HepG2 (cell line): ENCODE data around the gene KRTCAP2. TPM values are rescaled to one million over a fixed set of nuclear protein-coding genes. Genes with fewer than 3 reads are reported as not detected.

Experiments used
- CREM ChIP-seq, 2 experiments: sonication (generic) in 1 of 2; formaldehyde crosslinking in 1 of 2; IDR thresholded peaks; 2 replicates each; pipeline versions ENCODE4 v1.4.0 to v1.6.1; 2016 to 2020; ENCODE audit warnings: antibody characterized with exemption in 1 of 2, mild to moderate bottlenecking in 1 of 2, missing genetic modification reagents in 1 of 2
- GATAD1 ChIP-seq: IDR thresholded peaks from 2 replicates; pipeline ENCODE4 v1.6.1; 2016; ENCODE audit warnings: missing genetic modification reagents, missing compliant biosample characterization
- HNF4A ChIP-seq: sonication (generic); formaldehyde crosslinking; IDR thresholded peaks from 2 replicates; pipeline ENCODE4 v1.4.0; 2020; ENCODE audit warnings: missing genetic modification reagents
- IRF9 ChIP-seq: sonication (generic); formaldehyde crosslinking; IDR thresholded peaks from 2 replicates; pipeline ENCODE4 v1.8.0; 2022; ENCODE audit warnings: missing genetic modification reagents, mild to moderate bottlenecking, borderline replicate concordance
- KAT8 ChIP-seq: IDR thresholded peaks from 2 replicates; pipeline ENCODE4 v1.6.1; 2016; ENCODE audit warnings: missing genetic modification reagents, missing compliant biosample characterization
- KMT2A ChIP-seq: sonication (generic); formaldehyde crosslinking; IDR thresholded peaks from 2 replicates; pipeline ENCODE4 v1.4.0; 2020; ENCODE audit warnings: missing genetic modification reagents
- MTERF4 ChIP-seq: sonication (generic); formaldehyde crosslinking; IDR thresholded peaks from 2 replicates; pipeline ENCODE4 v1.8.0; 2023; ENCODE audit warnings: mild to moderate bottlenecking, missing genetic modification reagents
- MZF1 ChIP-seq: sonication (generic); formaldehyde crosslinking; IDR thresholded peaks from 2 replicates; pipeline ENCODE4 v1.8.1; 2023; ENCODE audit warnings: mild to moderate bottlenecking, missing genetic modification reagents, borderline replicate concordance
- NCOA2 ChIP-seq: sonication (generic); formaldehyde crosslinking; IDR thresholded peaks from 2 replicates; pipeline ENCODE4 v1.8.0; 2022; ENCODE audit warnings: inconsistent platforms
- RAD21 ChIP-seq: fragments of 450-650 bp; formaldehyde crosslinking; IDR thresholded peaks from 2 replicates; pipeline ENCODE4 v1.5.0; 2020; ENCODE audit warnings: mild to moderate bottlenecking
- RARG ChIP-seq: sonication (generic); formaldehyde crosslinking; IDR thresholded peaks from 2 replicates; pipeline ENCODE4 v1.4.0; 2020; ENCODE audit warnings: low read depth, mild to moderate bottlenecking, missing genetic modification reagents
- RNF2 ChIP-seq: fragments of 450-650 bp; conservative IDR thresholded peaks from 2 replicates; pipeline ENCODE4 v1.6.1; 2016; ENCODE audit warnings: low read depth
- SALL1 ChIP-seq: sonication (generic); formaldehyde crosslinking; IDR thresholded peaks from 2 replicates; pipeline ENCODE4 v1.8.0; 2022; ENCODE audit warnings: mild to moderate bottlenecking, missing genetic modification reagents
- SP5 ChIP-seq: IDR thresholded peaks from 2 replicates; pipeline ENCODE4 v1.6.1; 2016; ENCODE audit warnings: low read depth, borderline replicate concordance
- THAP11 ChIP-seq: IDR thresholded peaks from 2 replicates; pipeline ENCODE4 v1.6.1; 2016; ENCODE audit warnings: missing biosample characterization, missing genetic modification reagents
- ZBTB10 ChIP-seq: sonication (generic); formaldehyde crosslinking; IDR thresholded peaks from 2 replicates; pipeline ENCODE4 v1.4.0; 2020; ENCODE audit warnings: missing genetic modification reagents, borderline replicate concordance
- ZNF274 ChIP-seq: sonication (generic); formaldehyde crosslinking; IDR thresholded peaks from 2 replicates; pipeline ENCODE4 v1.5.1; 2020; ENCODE audit warnings: mild to moderate bottlenecking, missing genetic modification reagents
- ZNF276 ChIP-seq: sonication (generic); formaldehyde crosslinking; IDR thresholded peaks from 2 replicates; pipeline ENCODE4 v1.4.0; 2020; ENCODE audit warnings: mild to moderate bottlenecking, low read depth, missing genetic modification reagents
- ZNF644 ChIP-seq: IDR thresholded peaks from 2 replicates; pipeline ENCODE4 v1.6.1; 2016; ENCODE audit warnings: low read depth
- ZNF720 ChIP-seq: sonication (generic); formaldehyde crosslinking; IDR thresholded peaks from 2 replicates; pipeline ENCODE4 v1.4.0; 2020; ENCODE audit warnings: missing genetic modification reagents
- ZNF746 ChIP-seq: sonication (generic); formaldehyde crosslinking; IDR thresholded peaks from 2 replicates; pipeline ENCODE4 v1.8.0; 2022; ENCODE audit warnings: mild to moderate bottlenecking, missing genetic modification reagents
- polyA plus RNA-seq, 8 experiments: library from polyadenylated mRNA; depleted of rRNA in 3 of 8; stranded (reverse) in 7 of 8; unstranded in 1 of 8; fragments of >200 nt; fragmentation: Illumina TruSeq in 4 of 8; extraction: Trizol in 4 of 8; gene quantifications; 2 replicates each; pipeline versions ENCODE4 v1.2.1 to v1.2.3, GENCODE V29; 2011 to 2016; ENCODE audit warnings: low read depth in 4 of 8, missing spikeins in 1 of 8, mixed read lengths in 1 of 8; ENCODE audit not compliant: insufficient read depth in 1 of 8
- total RNA-seq, 5 experiments: library from RNA; depleted of rRNA; stranded (reverse); fragments of >200 nt; fragmentation: Illumina TruSeq; extraction: Trizol; gene quantifications; 2 replicates each; pipeline ENCODE4 v1.2.3, GENCODE V29; 2016; ENCODE audit warnings: low read depth in 1 of 5

Gene KRTCAP2
- total and polyA plus RNA-seq, 2 of the 13 experiments (the other 11 are each of a cell fraction or from before 2014, with no cell fraction given) = 77.3 to 79.4 TPM

- TF ChIP-seq ZNF276 (CRISPR knock-in tag) (0 out of 2 replicates have a peak, but pooled peaks have one; percentile 13), SALL1 (CRISPR knock-in tag) (0 out of 2 replicates have a peak, but pooled peaks have one; percentile 54), NCOA2 (CRISPR knock-in tag) (no peak), RARG (no peak), RNF2 (0 out of 2 replicates have a peak, but pooled peaks have one; percentile 40), ZBTB10 (CRISPR knock-in tag) (0 out of 2 replicates have a peak, but pooled peaks have one; percentile 50), THAP11 (CRISPR knock-in tag) (peak; percentile 71; the same call in 1 of the 2 replicates), MTERF4 (CRISPR knock-in tag) (peak; percentile 84; the same call in 1 of the 2 replicates), KMT2A (CRISPR knock-in tag) (peak; percentile 63; the same call in 1 of the 2 replicates), ZNF720 (CRISPR knock-in tag) (no peak), RAD21 (CRISPR knock-in tag) (peak; percentile 27; the same call in 1 of the 2 replicates), IRF9 (CRISPR knock-in tag) (0 out of 2 replicates have a peak, but pooled peaks have one; percentile 29), MZF1 (CRISPR knock-in tag) (no peak), SP5 (CRISPR knock-in tag) (0 out of 2 replicates have a peak, but pooled peaks have one; percentile 15), ZNF746 (CRISPR knock-in tag) (peak; percentile 68), HNF4A (CRISPR knock-in tag) (no peak), CREM (IDR thresholded peaks at IDR 0.05) (no peak), CREM (CRISPR knock-in tag; IDR thresholded peaks at IDR 0.05) (no peak), KAT8 (CRISPR knock-in tag) (peak; percentile 96), ZNF644 (no peak), GATAD1 (CRISPR knock-in tag) (peak; percentile 94), ZNF274 (CRISPR knock-in tag) (0 out of 2 replicates have a peak, but pooled peaks have one; percentile 26)
Observed at GRCh38 chr1:155208541-155209311, 35.6 kb upstream of the KRTCAP2 start, which contains the start of gene MTX1 (continued).
